ENCODE measurements around the gene KRTAP10-4.
A peak's percentile ranks its signal among the peaks of the same experiment; 100 is the strongest.

KRTAP10-4 gene

DNA sequence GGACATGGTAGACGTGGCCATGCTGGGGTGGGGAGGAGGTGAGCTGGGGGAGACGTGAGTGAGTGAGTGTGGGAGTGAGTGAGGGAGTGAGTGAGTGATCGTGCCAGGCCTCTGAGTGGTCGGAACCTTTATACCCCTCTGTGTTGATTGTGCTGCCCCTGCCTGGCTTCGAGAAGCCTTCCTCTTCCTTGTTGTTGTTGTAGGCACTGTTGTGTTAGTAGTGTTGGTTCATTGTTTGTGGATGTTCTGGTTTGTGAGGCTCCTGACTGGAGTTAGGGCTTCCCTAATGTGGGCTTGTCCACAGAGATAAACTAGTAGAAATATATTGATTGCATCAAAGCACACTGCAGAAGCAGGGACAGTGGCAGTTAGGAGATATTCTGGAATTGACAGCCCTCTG, 14.8 kb upstream of the KRTAP10-4 start, which contains the start of gene KRTAP10-3:
KRTAP10-3 (minus strand) TSS at position 101 of the 400 bp plus-strand sequence; CDS start at position 21, 80 bp downstream.
- DNase-seq: no peak

DNA sequence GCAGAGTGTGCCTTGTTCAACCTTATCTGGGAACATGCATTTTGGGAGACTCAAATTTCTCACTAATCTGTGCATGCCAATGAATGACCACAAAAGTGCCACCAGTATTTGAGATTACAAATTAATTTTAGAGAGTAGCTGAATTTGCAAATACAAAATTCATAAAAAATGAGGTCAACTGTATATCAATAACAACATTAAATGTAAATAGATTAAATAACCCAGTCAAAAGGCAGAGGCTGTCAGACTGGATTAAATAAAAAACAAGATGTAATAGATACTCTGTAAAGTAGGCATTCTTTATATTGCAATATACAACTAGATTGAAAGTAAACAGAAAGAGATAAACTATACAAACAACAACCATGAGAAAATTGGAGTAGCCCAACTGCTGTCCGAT, 9.4 kb upstream of the KRTAP10-4 start:
- DNase-seq: no peak

DNA sequence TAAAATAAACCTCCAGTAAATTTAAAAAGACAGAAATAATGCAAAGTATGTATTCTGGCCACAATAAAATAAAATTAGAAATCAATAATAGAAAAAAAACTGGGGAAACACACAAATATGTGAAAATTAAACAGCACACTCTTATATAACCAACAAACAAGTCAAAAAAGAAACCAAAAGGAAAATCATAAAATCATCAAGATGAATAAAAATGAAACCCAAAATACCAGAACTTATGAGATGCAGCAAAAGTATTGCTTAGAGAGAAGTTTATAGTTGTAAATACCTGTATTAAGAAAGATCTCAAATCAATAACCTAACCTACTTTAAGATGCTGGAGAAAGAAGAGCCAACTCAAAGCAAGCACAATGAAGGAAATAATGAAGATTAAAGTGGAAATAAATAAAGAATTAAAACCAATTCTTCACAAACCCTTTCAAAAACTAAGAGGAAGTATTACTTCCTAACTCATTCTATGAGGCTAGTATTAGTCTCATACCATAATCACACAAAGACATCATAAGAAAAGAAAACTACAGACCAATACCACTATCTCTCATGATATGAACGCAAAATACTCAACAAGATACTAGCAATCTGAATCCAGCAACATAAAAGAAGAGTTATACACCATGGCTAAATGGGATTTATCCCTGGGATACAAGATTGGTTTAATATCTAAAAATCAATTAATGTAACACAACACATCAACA, 8.5 kb upstream of the KRTAP10-4 start:
- no peak for DNase-seq

DNA sequence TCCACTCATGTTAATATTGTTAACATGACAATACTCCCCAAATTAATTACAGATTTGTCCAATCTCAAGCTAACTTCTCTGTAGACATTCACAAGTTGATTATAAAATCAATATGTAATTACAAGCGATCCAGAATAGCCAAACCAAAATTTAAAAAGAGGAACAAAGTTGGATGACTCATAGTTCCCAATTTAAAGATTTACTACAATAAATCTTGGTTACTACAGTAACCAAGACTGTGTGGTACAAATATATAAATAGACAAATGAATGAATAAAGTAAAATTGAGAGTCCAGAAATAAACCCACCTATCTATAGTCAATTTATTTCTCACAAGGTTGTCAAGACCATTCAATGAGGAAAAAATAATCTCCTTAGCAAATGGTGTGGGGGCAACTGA, 7.1 kb upstream of the KRTAP10-4 start:
- DNase-seq: no peak

DNA sequence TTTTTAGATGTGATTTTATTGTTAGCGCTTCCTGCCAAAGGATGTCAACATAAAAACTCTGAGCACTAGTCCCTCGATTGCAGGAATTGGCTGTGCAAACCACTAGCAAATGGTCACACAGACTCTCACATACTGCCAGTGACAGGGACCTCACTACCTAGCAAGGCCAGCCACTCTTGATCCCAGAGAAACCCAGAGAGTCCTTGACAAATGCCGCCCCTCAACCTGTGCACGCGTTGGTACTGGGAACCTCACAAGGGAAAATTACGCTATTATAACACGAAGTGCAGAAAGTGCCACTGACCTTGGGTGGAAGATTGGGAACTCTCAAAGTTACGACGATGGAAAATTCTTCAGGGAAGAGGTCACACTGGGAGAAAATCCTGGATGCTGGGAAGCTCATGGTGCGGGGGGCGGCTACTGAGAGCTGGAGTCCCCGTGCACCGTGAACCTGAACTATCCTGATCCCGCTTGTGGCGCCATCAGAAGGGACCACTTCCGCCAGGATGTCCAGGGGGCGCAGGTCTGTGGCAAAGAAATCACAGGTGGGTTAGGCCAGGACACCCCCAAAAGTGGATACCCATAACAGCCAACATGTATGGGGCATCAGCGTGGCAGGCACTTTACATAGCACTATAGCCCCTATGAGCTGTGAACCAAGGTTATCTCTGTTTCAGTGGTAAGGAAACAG, 5.9 kb upstream of the KRTAP10-4 start:
- DNase-seq: no peak

DNA sequence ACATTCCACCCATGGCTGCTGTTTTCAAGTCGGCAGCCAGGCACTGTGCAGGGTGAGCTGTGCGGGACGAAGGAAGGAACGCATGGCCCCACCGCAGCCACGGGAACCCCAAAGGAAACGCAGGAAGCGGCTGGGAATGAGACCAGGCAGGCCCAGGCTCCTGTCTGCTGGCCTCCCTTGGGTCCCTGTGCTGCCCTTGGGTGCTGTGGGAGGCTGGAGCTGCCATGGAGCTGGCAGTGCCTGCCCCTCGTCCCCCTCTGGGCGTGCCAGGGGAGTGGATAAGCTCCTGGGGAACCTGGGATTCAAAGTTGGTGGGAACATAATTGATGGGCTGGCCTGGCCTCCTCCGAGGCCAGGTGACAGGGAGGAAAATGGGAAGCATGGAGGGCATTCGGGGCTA, 5.3 kb upstream of the KRTAP10-4 start:
- peak; percentile 49 for DNase-seq

DNA sequence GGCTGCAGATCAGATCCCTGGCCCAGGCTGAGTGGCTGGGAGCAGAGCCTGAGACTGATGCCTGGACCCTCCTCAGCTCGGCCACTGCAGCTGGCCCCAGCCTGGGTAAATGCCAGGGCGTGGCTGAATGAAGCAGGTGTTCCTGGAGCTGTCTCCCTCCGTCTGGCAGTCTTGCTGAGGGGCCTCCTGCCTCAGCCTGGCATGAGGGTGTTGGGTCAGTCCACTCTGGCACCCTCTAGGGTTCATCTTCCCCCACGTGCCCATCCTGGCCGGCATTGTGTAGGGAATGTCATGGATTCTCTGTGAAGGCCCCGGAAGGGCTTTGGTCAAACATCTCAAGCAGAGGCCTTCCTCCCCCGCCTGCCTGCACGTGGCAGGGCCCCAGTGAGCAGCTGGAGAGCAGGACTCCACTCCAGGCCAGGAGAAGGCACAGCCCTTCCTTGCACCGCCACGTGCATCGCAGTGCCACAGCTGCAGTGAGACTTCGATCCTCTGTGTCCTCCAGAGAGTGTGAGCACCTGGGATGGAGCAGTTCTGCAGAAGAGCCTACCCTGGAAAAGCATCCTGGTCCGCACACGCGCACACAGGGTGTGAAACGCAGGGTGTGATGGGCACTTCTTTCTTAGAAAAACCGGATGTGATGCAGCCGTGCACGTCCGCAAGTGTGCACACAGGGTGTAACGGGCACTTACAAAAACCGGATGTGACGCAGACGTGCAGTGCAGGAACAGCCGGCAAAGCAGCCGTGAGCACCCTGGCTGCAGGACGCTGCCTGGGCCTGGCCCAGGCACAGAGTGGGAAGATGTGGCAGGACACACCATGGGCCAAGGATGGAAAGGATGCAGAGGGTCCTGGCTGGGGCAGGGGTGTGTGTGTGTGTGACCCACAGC, 4.6 kb upstream of the KRTAP10-4 start:
- DNase-seq: peak; percentile 73

DNA sequence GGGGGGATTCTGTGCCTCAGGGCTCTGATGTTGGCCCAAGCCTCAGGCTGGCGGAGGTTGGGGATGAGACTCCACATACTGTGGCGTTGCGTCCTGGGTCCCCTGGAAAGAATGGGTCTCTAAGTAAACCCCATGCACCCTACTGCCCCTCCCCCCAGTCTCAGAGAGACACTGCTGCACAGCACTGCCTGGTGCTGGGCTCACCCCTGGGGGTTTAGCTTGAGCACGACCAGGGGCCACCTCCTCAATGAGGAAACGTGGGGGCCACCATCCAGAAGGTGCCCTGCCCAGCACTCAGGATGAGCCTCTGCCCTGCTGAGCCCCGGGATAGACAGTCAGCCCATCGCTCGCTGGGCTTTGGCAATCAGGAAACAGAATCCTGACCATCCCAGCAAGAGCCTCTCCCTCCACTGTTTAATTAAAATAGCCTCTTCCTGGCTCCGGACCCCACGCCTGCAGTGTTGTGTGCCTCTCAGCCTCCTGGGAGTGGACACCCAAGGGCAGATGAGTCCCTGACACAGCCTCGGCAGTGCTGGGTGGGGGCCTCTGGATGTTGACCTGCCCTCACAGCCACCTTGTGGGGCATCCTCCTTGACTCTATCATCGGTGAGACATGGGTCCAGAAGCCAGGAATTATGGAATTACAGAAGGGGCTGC, 3.5 kb upstream of the KRTAP10-4 start:
- no peak for DNase-seq

DNA sequence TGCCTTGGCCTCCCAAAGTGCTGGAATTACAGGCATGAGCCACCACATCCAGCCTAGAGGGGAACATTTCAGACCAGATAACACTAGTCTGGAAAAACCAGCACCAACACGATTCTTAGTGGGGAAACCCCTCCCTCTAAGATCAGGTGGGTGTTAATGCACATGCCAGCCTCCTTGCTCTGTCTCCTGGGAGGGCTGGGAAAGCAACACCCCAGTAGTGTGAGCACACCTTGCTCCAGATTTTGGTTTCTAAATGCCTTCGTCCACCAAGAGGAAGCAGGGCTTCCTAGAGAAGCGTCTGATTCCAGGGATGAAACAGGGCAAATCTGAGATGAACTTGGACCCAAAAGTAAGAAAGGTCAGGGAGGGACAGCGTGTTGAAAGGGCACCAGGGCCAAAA, 2.2 kb upstream of the KRTAP10-4 start:
- no peak for DNase-seq

DNA sequence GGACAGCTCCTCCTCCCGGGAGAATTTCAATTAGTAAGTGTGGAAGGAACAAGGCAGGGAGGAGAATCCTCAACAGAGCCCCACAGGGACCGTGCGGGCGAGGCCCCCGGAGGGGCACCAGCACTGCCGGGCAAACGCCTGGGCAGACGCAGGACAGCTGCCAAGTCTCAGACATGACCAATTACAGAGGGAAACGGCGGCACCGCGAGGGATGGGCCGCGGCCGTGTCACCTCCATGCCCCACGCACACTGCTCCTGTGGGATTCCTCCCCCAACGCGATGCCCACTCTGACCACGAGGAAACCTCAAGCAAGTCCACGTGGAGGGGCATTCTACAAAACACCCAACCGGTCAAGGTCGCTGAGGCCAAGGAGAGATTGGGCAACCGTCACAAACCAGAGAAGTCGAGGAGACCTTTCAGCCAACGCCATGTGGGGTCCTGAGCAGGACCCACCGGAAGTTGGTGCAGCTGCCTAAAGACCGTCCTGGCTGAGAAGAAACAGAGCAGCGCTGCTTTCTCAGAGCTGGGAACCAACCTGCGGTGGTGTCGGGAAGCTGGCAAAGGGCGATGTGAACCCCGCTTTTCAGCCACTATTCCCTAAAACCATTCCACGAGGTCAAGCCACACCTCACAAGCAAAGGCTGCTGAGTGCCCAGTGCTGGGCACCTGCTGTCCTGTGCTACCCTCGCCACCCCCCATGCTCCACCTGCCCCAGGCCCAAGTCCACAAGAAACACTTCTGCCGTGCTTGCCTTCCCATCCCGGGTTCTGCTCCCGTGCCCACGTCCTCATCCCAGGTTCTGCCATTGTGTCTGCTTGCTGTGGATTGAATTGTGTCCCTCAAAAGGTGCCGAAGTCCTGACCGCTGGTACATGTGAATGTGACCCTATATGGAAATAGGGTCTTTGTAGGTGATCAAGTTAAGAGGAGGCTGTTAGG, 1.4 kb upstream of the KRTAP10-4 start:
- no peak for DNase-seq

DNA sequence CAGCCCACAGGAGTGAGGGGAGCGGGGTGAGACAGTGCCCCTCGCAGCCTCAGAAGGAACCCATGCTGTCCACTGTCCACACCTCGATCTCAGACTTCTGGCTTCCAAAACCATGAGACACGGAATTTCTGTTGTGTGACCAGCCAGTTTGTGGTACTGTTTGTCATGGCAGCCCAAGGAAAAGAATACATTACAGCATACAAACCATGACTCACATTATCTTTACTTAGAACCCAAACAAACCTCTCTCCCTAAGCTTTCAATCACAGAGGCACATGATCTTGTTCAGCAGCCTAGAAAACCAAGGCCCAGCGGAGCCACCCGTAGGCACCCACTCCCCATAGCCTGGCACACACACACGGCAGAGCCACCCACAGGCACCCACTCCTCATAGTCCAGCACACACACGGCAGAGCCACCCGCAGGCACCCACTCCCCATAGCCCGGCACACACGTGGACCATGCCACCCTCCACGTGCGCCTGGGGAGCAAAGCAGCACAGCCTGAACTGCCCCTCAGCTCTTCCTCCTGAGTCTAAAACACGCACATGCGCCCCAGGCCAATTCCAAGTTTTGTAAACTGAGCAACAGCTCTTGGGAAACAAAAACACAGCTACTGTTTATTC, 458 bp upstream of the KRTAP10-4 start:
- peak; percentile 41 for DNase-seq

DNA sequence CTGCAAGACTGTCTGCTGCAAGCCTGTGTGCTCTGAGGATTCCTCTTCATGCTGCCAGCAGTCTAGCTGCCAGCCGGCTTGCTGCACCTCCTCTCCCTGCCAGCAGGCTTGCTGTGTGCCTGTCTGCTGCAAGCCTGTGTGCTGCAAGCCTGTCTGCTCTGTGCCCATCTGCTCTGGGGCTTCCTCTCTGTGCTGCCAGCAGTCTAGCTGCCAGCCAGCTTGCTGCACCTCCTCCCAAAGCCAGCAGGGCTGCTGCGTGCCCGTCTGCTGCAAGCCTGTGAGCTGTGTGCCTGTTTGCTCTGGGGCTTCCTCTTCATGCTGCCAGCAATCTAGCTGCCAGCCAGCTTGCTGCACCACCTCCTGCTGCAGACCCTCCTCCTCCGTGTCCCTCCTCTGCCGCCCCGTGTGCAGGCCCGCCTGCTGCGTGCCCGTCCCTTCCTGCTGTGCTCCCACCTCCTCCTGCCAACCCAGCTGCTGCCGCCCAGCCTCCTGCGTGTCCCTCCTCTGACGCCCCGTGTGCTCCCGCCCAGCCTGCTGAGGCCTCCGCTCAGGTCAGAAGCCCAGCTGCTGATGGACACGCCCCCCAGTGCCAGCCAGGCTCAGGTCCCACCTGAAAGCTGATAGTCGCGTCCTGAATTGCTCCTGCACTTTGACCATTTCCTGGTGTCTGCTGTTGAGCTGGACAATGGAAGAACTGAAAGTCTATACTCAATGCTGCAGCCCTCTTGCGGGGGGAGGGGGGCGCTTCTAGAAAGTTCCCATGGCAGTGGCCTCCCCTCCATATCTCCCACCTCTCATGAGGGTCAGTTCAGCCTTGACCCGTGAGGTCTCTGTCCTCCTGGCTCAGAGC, 1.2 kb downstream of the KRTAP10-4 start:
- peak; percentile 75 for DNase-seq

DNA sequence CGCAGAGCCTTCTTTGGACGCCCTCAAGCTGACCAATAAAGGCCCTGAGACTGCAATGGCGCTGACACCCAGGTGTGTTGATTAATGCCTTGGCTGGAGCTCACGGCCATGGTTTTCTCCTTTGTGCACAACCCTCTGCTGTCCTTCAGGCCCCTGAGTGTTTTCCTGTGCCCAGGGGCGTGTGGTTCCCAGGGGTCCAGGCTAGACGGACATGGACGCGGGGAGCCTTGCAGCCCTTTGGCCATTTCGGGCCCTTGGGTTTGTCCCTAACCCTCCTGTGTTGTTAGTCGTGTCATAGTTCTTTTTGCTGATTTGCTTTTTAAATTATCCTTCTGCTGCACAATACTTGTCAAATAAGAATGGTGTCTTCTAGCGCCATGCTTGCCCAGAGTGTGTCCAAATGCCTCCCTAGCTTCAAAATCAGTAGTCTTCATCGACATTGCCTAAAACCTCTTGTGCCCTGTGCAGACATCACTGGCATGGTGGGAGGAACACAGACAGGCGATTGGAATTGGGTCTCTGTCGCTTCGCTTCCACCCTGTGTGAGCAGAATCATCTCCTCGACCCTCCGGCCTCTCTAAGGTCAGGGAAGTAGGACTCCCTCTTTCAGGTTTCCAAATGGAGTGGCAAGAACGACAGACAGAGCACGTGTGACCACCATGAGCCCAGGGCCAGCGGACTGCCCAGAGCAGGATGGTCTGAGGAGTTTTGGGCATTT, 1.9 kb downstream of the KRTAP10-4 start:
- no peak for DNase-seq

DNA sequence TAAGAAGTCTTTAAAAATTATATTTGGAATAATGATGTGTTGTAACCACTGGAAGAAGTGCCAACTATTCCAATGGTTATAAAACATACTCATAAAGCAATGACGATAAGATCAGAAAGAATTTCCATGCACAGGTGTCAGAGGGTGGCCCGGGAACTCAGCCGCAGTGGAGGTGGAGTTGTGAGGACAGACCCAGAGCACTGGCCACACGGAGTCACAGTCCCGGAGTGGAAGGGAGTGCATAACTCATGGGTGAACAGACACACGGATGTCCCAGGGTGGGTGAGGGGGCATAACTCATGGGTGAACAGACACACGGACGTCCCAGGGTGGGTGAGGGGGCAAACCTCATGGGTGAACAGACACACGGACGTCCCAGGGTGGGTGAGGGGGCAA, 2.5 kb downstream of the KRTAP10-4 start:
- DNase-seq: no peak

DNA sequence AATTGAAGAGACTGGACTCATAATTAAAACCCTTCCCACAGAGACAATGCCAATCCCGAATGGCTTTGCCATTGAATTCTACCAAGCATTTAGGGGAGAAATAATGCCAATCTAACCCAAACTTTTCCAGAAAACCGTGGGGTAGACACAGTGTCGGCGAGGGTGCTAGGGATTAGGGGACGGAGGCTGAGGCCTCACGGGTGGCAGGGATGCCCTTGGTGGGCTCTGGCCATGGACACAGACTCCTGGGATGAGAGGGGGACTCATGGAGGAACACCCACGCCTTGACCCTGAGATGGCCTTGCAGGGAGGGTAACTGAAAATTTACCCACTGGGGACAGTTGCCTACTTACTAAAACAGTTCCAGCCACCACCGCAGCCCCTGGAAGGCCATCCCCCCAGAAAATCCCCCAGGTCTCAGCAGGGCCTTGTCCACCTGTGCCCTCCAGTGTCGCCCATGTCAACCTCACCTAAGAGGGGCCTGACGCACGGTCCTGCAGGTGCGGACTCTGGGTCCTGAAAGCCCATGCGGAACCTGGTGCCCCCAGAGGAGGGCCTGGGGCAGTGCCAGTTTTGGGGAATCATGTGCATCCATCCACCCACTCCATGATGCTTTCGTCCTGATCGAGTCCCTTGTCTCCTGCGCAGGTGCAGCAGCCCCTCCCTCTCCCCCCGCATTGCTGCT, 5.0 kb downstream of the KRTAP10-4 start:
- no peak for DNase-seq

DNA sequence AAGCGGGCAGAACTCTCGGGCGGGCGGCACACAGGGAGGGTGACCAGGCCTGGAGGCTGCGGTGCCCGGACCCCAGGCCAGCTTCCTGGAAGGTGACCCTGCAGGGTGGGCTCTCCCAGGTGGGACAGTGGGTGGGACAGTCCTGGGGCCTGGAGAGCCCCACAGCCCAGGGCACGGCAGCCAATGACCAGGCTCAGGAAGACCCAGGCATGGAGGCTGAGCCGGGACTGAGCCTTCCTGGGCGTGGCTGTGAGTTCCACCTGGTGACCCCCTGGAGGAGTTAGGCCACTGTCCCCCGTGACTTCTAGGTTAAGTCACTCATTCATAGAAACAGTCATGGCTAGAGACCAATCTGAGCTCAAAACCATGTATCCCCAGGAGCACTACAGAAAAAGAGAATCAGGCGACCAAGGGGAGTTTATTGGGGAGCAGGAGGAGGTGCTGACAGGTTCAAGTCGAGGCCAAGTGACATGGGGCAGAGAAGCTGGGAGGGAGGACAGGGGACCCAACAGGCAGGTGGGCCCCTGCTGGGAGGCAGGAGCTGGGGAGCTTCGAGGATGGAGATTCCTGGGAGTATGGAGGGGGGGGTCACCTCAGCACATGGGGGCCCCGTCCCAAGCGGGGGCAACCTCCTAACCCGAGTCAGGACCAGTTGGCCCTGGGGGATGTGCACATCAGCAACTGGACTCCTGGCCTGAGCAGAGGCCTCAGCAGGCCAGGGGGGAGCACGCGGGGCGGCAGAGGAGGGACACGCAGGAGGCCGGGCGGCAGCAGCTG, 5.7 kb downstream of the KRTAP10-4 start:
- DNase-seq: no peak

DNA sequence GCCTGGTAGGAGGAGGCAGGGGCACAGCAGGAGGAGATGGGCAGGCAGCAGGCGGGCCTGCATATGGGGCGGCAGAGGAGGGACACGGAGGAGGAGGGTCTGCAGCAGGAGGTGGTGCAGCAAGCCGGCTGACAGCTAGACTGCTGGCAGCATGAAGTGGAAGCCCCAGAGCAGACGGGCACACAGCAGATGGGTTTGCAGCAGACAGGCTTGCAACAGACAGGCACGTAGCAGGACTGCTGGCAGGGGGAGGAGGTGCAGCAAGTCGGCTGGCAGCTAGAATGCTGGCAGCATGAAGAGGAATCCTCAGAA, 6.3 kb downstream of the KRTAP10-4 start:
- DNase-seq: no peak

DNA sequence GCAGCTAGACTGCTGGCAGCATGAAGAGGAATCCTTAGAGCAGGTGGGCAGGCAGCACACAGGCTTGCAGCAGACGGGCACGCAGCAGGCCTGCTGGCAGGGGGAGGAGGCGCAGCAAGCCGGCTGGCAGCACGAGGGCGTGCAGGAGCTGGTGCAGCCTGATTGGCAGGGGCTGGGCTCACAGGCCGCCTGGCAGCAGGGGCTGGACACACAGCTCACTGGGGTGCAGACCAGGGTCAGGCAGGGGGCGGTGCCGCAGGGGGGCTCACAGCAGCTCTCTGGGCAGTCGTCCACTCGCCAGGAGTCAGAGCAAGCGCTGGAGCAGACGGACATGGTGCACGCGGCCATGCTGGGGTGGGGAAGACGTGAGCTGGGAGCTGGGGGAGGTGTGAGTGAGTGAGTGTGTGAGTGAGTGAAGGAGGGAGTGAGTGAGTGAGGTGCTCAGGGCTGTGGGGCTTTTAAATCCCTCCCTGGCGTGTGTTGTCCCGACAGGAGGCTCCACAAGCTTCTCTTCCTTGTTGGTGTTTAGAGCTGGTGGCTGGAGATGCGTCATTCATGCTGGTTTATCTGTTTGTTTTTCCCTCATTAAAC, 6.8 kb downstream of the KRTAP10-4 start, which contains the start of gene KRTAP10-5:
KRTAP10-5 (minus strand) TSS at position 374 of the 591 bp plus-strand sequence; CDS start at position 348, 26 bp downstream.
- DNase-seq: peak; percentile 78

Measured in NCI-H69 (cell line).